ENCODE measurements around the gene SCUBE3. TPM values are rescaled to one million over a fixed set of nuclear protein-coding genes. Genes with fewer than 3 reads are reported as not detected.

SCUBE3 gene
- total and polyA plus RNA-seq, 2 donors (not counting 1 experiment from before 2014, with no cell fraction given) = not detected

- TF ChIP-seq EZH2 (IDR thresholded peaks at IDR 0.05; ENCODE audit: borderline replicate concordance, insufficient read depth, low read depth, low read length, poor library complexity, severe bottlenecking) (no peak), CTCF (IDR thresholded peaks at IDR 0.05) (no peak)
- ChIA-PET CTCF (interaction anchor here (1.4 to 2.8 kb wide), 2 partner anchors 10 to 31 kb away, joined by 4 to 11 read pairs; no protein-coding TSS in a partner anchor), POLR2A (no interaction called here)
- Histone ChIP-seq H3K9ac (ENCODE audit: low read length) (no peak overlapping the region), H3K79me2 (ENCODE audit: control insufficient read depth, insufficient read depth, low read length) (no peaks in the 10 kb centered on the region), H2AFZ (ENCODE audit: insufficient read depth, low read depth, low read length, poor library complexity, severe bottlenecking) (no peak overlapping the region), H3K4me3 (ENCODE audit: control extremely low read depth in 1 of 5, extremely low read depth in 1 of 5, insufficient read depth in 1 of 5, low read depth in 2 of 5, low read length in 4 of 5) (no peak overlapping the region), H3K36me3 (replicated peaks in 1 of 2; ENCODE audit: control extremely low read depth in 1 of 2, control insufficient read depth in 1 of 2, extremely low read depth in 1 of 2, insufficient read depth in 2 of 2, low read length in 1 of 2) (no peaks in the 10 kb centered on the region), H3K4me1 (ENCODE audit: control insufficient read depth in 2 of 2, insufficient read depth in 2 of 2, low read length in 2 of 2) (peaks cover 10 to 14% of the 10 kb centered on the region in 2 donors), H4K20me1 (ENCODE audit: control insufficient read depth, insufficient read depth, low read length, poor library complexity, severe bottlenecking) (no peaks in the 10 kb centered on the region), H3K9me3 (ENCODE audit: control extremely low read depth in 1 of 3, control insufficient read depth in 2 of 3, insufficient read depth in 1 of 3, low read length in 2 of 3) (peaks cover 0 to 3% (median 0%) of the 10 kb centered on the region in 3 donors), H3K27me3 (replicated peaks in 1 of 4; ENCODE audit: control extremely low read depth in 1 of 4, control insufficient read depth in 3 of 4, insufficient read depth in 4 of 4, low read length in 3 of 4) (peaks cover 0 to 47% (median 23%) of the 10 kb centered on the region in 4 experiments), H3K27ac (ENCODE audit: low read length in 2 of 2) (no peak overlapping the region), H3K4me2 (replicated peaks; ENCODE audit: low read depth, low read length, poor library complexity, severe bottlenecking) (no peak overlapping the region)
- Mint-ChIP-seq H3K27ac (no peak overlapping the region), H3K4me3 (no peak overlapping the region), H3K9me3 (ENCODE audit: insufficient read depth) (no peaks in the 10 kb centered on the region), H3K4me1 (peaks cover 8% of the 10 kb centered on the region), H3K27me3 (peaks cover 65% of the 10 kb centered on the region)
- no CpG with 5 or more reads among the region's 2 CpGs for WGBS (ENCODE audit: insufficient coverage)
- intact Hi-C loops (cut with micrococcal nuclease) = no loop called here
- ATAC-seq (ENCODE audit: low read depth) (no peak), DNase-seq (no peak)
Observed at GRCh38 chr6:35209622-35210247, 4.0 kb upstream of the SCUBE3 start.

- H3K9ac ChIP-seq (ENCODE audit: low read length) = peak overlapping the region; percentile 64
- DNase-seq (peak; percentile 16), ATAC-seq (ENCODE audit: low read depth) (no peak)
- peaks cover 10 to 15% of the 10 kb centered on the region in 2 donors for H3K4me1 ChIP-seq (ENCODE audit: control insufficient read depth in 2 of 2, insufficient read depth in 2 of 2, low read length in 2 of 2)
- no peak overlapping the region for H3K27ac Mint-ChIP-seq
- H3K4me3 ChIP-seq (ENCODE audit: control extremely low read depth in 1 of 5, extremely low read depth in 1 of 5, insufficient read depth in 1 of 5, low read depth in 2 of 5, low read length in 4 of 5) = peak overlapping the region in 3 of 5 experiments; percentile 48 to 62 (median 53)
- peak overlapping the region; percentile 65 for H2AFZ ChIP-seq (ENCODE audit: insufficient read depth, low read depth, low read length, poor library complexity, severe bottlenecking)
- CTCF ChIA-PET = interaction anchor here (0.6 to 2.0 kb wide), 2 partner anchors 8 to 90 kb away, joined by 4 to 8 read pairs; no protein-coding TSS in a partner anchor
- H3K27ac ChIP-seq (ENCODE audit: low read length in 2 of 2) = no peak overlapping the region
- no peak for TF ChIP-seq CTCF (IDR thresholded peaks at IDR 0.05)
- TF ChIP-seq EZH2 (IDR thresholded peaks at IDR 0.05; ENCODE audit: borderline replicate concordance, insufficient read depth, low read depth, low read length, poor library complexity, severe bottlenecking) = no peak
- peaks cover 68% of the 10 kb centered on the region for H3K27me3 Mint-ChIP-seq
- no peaks in the 10 kb centered on the region for H4K20me1 ChIP-seq (ENCODE audit: control insufficient read depth, insufficient read depth, low read length, poor library complexity, severe bottlenecking)
- H3K9me3 ChIP-seq (ENCODE audit: control extremely low read depth in 1 of 3, control insufficient read depth in 2 of 3, insufficient read depth in 1 of 3, low read length in 2 of 3) = peaks cover 0 to 3% (median 0%) of the 10 kb centered on the region in 3 donors
- peak overlapping the region; percentile 88 for H3K4me2 ChIP-seq (replicated peaks; ENCODE audit: low read depth, low read length, poor library complexity, severe bottlenecking)
- no peaks in the 10 kb centered on the region for H3K79me2 ChIP-seq (ENCODE audit: control insufficient read depth, insufficient read depth, low read length)
- POLR2A ChIA-PET = no interaction called here
- H3K4me1 Mint-ChIP-seq = peaks cover 8% of the 10 kb centered on the region
- no peaks in the 10 kb centered on the region for H3K9me3 Mint-ChIP-seq (ENCODE audit: insufficient read depth)
- intact Hi-C loops (cut with micrococcal nuclease) = no loop called here
- H3K27me3 ChIP-seq (replicated peaks in 1 of 4; ENCODE audit: control extremely low read depth in 1 of 4, control insufficient read depth in 3 of 4, insufficient read depth in 4 of 4, low read length in 3 of 4) = peaks cover 0 to 63% (median 27%) of the 10 kb centered on the region in 4 experiments
- peak overlapping the region; percentile 80 for H3K4me3 Mint-ChIP-seq
- WGBS (ENCODE audit: insufficient coverage) = 26% methylated on average over 49 of the region's 51 CpGs
- H3K36me3 ChIP-seq (replicated peaks in 1 of 2; ENCODE audit: control extremely low read depth in 1 of 2, control insufficient read depth in 1 of 2, extremely low read depth in 1 of 2, insufficient read depth in 2 of 2, low read length in 1 of 2) = no peaks in the 10 kb centered on the region
Observed at GRCh38 chr6:35213298-35213791, 411 bp upstream of the SCUBE3 start.

Measured in B cell (primary cell).